Natural killer cell (primary cell): Measurements from ENCODE around the gene GADL1. TPM values are rescaled to one million over a fixed set of nuclear protein-coding genes. Genes with fewer than 3 reads are reported as not detected.

ENCODE experiments used
- ATAC-seq, 3 donors: fragments of 150-1000 bp in 2 of 3; fragments of 200-7000 bp in 1 of 3; cut with Tn5 transposase; 1 replicate in 1 of 3; 2 replicates in 2 of 3; pipeline ENCODE4 v1.10.0; 2021; ENCODE audit warnings: mild to moderate bottlenecking in 2 of 3, moderate library complexity in 2 of 3
- DNase-seq, 2 donors: peaks; one replicate each; pipeline versions ENCODE4 v3.0.0 to v3.0.0-alpha.2; 2013 to 2021; ENCODE audit warnings: mixed read lengths in 1 of 2
- H3K27ac ChIP-seq: one replicate; pipeline ENCODE4 v1.5.1; 2013; ENCODE audit warnings: mild to moderate bottlenecking, low read length
- H3K27me3 ChIP-seq: one replicate; pipeline ENCODE4 v1.6.1; 2013; ENCODE audit warnings: low read length; ENCODE audit not compliant: control insufficient read depth, insufficient read depth
- H3K36me3 ChIP-seq: one replicate; pipeline ENCODE4 v1.6.1; 2013; ENCODE audit warnings: low read length; ENCODE audit not compliant: control insufficient read depth, insufficient read depth
- H3K4me1 ChIP-seq: one replicate; pipeline ENCODE4 v1.6.1; 2013; ENCODE audit warnings: low read length; ENCODE audit not compliant: control insufficient read depth, insufficient read depth
- H3K4me3 ChIP-seq: one replicate; pipeline ENCODE4 v1.5.1; 2013; ENCODE audit warnings: low read length
- H3K9me3 ChIP-seq: one replicate; pipeline ENCODE4 v1.6.1; 2013; ENCODE audit warnings: low read length; ENCODE audit not compliant: control insufficient read depth, insufficient read depth
- H3K27ac Mint-ChIP-seq, 2 donors: one replicate each; pipeline ENCODE4 v1.8.0; 2022; ENCODE audit warnings: mild to moderate bottlenecking in 2 of 2, mixed read lengths in 2 of 2, moderate library complexity in 1 of 2
- H3K27me3 Mint-ChIP-seq, 2 donors: one replicate each; pipeline ENCODE4 v1.8.0; 2022; ENCODE audit warnings: low read depth in 2 of 2, mixed read lengths in 2 of 2
- H3K36me3 Mint-ChIP-seq: one replicate; pipeline ENCODE4 v1.8.0; 2022; ENCODE audit warnings: mixed read lengths
- H3K4me1 Mint-ChIP-seq, 2 donors: one replicate each; pipeline ENCODE4 v1.8.0; 2022; ENCODE audit warnings: mixed read lengths in 2 of 2
- H3K4me3 Mint-ChIP-seq: one replicate; pipeline ENCODE4 v1.8.0; 2022; ENCODE audit warnings: mild to moderate bottlenecking, moderate library complexity, mixed read lengths
- H3K9me3 Mint-ChIP-seq, 2 donors: one replicate each; pipeline ENCODE4 v1.8.0; 2022; ENCODE audit warnings: mixed read lengths in 2 of 2
- CTCF ChIP-seq: fragments of 200-600 bp; IDR thresholded peaks from one replicate; pipeline ENCODE4 v1.8.0; 2022; ENCODE audit warnings: antibody characterized with exemption
- WGBS: methylation state at CpG from one replicate; pipeline ENCODE4 v1.1.7; 2013; ENCODE audit warnings: missing lambda C conversion rate; ENCODE audit not compliant: insufficient coverage; 5-methylcytosine and 5-hydroxymethylcytosine counted together
- intact Hi-C: fragments of 100-400 bp; cut with micrococcal nuclease; formaldehyde crosslinking; loops from one replicate; pipeline ENCODE4 v1.14.2; 2022
- total RNA-seq, 4 donors: library from RNA; stranded (reverse); fragments of 120-200 nt in 1 of 4; gene quantifications; one replicate each; pipeline versions ENCODE4 v1.2.3 to v1.2.4, GENCODE V29; 2013 to 2022

Gene GADL1
- total RNA-seq, 3 donors from 2014 or later (not counting 1 experiment from before 2014, with no cell fraction given), result not detected

- intact Hi-C loops, result no loop called here
- no peak for TF ChIP-seq CTCF
- peaks cover 4 to 5% of the 10 kb centered on the region in 2 donors for H3K27me3 Mint-ChIP-seq
- WGBS, result no CpG with 5 or more reads among the region's 4 CpGs
- H3K36me3 Mint-ChIP-seq, result no peaks in the 10 kb centered on the region
- peak overlapping the region; percentile 55 for H3K4me3 Mint-ChIP-seq
- no peaks in the 10 kb centered on the region for H3K9me3 Mint-ChIP-seq
- Histone ChIP-seq H3K9me3 (no peaks in the 10 kb centered on the region), H3K4me3 (no peak overlapping the region), H3K27ac (peak overlapping the region; percentile 27), H3K36me3 (no peaks in the 10 kb centered on the region), H3K4me1 (no peaks in the 10 kb centered on the region), H3K27me3 (no peaks in the 10 kb centered on the region)
- H3K27ac Mint-ChIP-seq, result peak overlapping the region; percentile 79 to 80
- H3K4me1 Mint-ChIP-seq, result peaks cover 15 to 18% of the 10 kb centered on the region in 2 donors
- no peak for ATAC-seq
- DNase-seq, result no peak
Observed at GRCh38 chr3:30811151-30811795, 83.2 kb downstream of the GADL1 start.

GRCh38 chr3:30810625-30811024 lies 83.8 kb downstream of the GADL1 start:
- Histone ChIP-seq H3K27ac (peak overlapping the region; percentile 27), H3K4me1 (no peaks in the 10 kb centered on the region), H3K9me3 (no peaks in the 10 kb centered on the region), H3K36me3 (no peaks in the 10 kb centered on the region), H3K27me3 (no peaks in the 10 kb centered on the region), H3K4me3 (no peak overlapping the region)
- WGBS, result 81% methylated on average over 3 of the region's 6 CpGs
- Mint-ChIP-seq H3K9me3 (no peaks in the 10 kb centered on the region), H3K27ac (peak overlapping the region; percentile 79 to 80), H3K27me3 (peaks cover 4 to 5% of the 10 kb centered on the region in 2 donors), H3K36me3 (no peaks in the 10 kb centered on the region), H3K4me1 (peaks cover 15 to 18% of the 10 kb centered on the region in 2 donors), H3K4me3 (peak overlapping the region; percentile 55)
- peak; percentile 18 to 26 for DNase-seq
- intact Hi-C loops, result no loop called here
- TF ChIP-seq CTCF, result no peak
- peak; percentile 77 to 92 (median 91) for ATAC-seq

- Mint-ChIP-seq H3K36me3 (no peaks in the 10 kb centered on the region), H3K9me3 (no peaks in the 10 kb centered on the region), H3K4me3 (no peak overlapping the region)
Observed at GRCh38 chr3:30805695-30806094, 88.8 kb downstream of the GADL1 start.

More at GRCh38 chr3:30805695-30806094, 88.8 kb downstream of the GADL1 start:
- TF ChIP-seq CTCF, result no peak
- no peaks in the 10 kb centered on the region for H3K36me3 ChIP-seq
- H3K27me3 Mint-ChIP-seq, result no peaks in the 10 kb centered on the region
- no peak overlapping the region for H3K27ac Mint-ChIP-seq
- peaks cover 16% of the 10 kb centered on the region in 2 donors for H3K4me1 Mint-ChIP-seq
- H3K27ac ChIP-seq, result no peak overlapping the region
- ATAC-seq, result no peak
- no peak for DNase-seq
- intact Hi-C loops, result no loop called here
- H3K4me3 ChIP-seq, result no peak overlapping the region
- no peaks in the 10 kb centered on the region for H3K27me3 ChIP-seq
- H3K9me3 ChIP-seq, result no peaks in the 10 kb centered on the region
- H3K4me1 ChIP-seq, result no peaks in the 10 kb centered on the region
- whole genome bisulfite sequencing, result 93% methylated on average over 6 of the region's 6 CpGs
